Right atrium auricular region (tissue), 2 donors: ENCODE data around the gene SCYGR7. TPM values are rescaled to one million over a fixed set of nuclear protein-coding genes. Genes with fewer than 3 reads are reported as not detected.
A peak's percentile ranks its signal among the peaks of the same experiment; 100 is the strongest.
"Not testable (repeated sequence)": the region's sequence is repeated elsewhere in the genome, so short reads cannot be mapped to it uniquely, and the experiment has no call there.

Source experiments
- DNase-seq: peaks from one replicate; pipeline ENCODE4 v3.0.0-alpha.2; 2019; ENCODE audit warnings: low spot score
- H3K27ac ChIP-seq, 2 donors: fragments of 200-600 bp; sonication (generic); 1 replicate in 1 of 2; 2 replicates in 1 of 2; pipeline ENCODE4 v1.5.1; 2016 to 2019
- H3K27me3 ChIP-seq, 2 donors: fragments of 200-600 bp; sonication (generic); one replicate each; pipeline versions ENCODE4 v1.5.1 to v1.6.0; 2017 to 2019
- H3K36me3 ChIP-seq: fragments of 200-600 bp; sonication (generic); one replicate; pipeline ENCODE4 v1.5.1; 2016
- H3K4me1 ChIP-seq, 2 donors: fragments of 200-600 bp; sonication (generic); one replicate each; pipeline versions ENCODE4 v1.5.1 to v1.6.0; 2017 to 2019
- H3K4me3 ChIP-seq, 2 donors: fragments of 200-600 bp; sonication (generic); 1 replicate in 1 of 2; 2 replicates in 1 of 2; pipeline ENCODE4 v1.5.1; 2017 to 2019; ENCODE audit warnings: mild to moderate bottlenecking in 1 of 2, moderate library complexity in 1 of 2
- H3K9me3 ChIP-seq, 2 donors: fragments of 200-600 bp; sonication (generic); one replicate each; pipeline ENCODE4 v1.5.1; 2019
- total RNA-seq, 2 donors: library from RNA; depleted of rRNA; stranded (reverse); fragments of >200 nt; gene quantifications; one replicate each; pipeline ENCODE4 v1.1.0, GENCODE V29; 2016
- TF ChIP-seq, protein P1 (sequence below), 2 donors: fragments of 200-600 bp; sonication (generic); IDR thresholded peaks; one replicate each; pipeline ENCODE4 v1.5.1; 2019; ENCODE audit warnings: antibody characterized with exemption in 2 of 2

SCYGR7 gene
- total RNA-seq, 2 donors from 2014 or later, result not detected

DNA sequence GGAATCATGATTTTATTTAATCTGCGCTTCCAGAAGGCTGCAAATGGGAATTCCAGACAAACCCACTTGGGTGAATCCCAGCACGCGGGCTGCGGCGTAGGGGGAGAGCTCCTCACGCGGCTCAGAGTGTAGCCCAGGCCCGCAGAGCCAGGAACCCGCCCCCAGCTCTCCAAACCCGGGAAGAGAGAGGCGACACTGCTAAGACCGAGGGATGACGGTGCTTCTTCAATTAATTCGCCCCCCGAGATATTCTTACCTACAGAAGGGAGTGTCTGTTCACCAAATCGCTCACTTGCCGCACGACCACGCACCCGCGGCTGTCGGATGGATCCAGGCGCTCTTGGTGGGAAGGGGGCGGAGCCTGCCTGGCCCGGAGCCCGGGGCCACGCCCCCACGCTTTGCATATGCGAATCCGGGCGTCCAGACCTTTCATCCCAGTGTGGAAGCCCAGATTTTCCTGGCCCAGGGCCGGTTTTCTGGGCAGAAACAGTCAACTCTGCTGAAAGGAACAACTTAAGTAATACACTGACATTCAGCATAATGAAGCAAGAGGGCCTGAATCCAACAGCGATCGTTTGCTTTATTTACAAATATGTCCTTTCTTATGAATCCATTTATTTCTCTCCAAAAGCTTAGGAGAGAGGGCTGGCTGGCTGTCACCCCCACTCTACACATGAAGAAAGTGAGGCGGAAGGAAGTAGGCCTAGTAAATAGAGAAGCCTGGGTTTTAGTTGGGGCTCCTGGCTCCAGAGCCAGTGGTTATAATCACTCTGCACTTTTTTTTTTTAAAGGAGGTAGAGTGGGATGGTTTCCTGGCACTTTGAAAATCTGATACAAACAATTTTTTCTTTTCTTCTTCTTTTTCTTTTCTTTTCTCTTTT, 10.2 kb upstream of the SCYGR7 start, which contains the start of gene SLC19A3:
SLC19A3 (minus strand) TSS at position 342 of the 881 bp plus-strand sequence. CDS start 15,710 bp downstream, outside the sequence.
- peaks cover 0 to 7% of the 10 kb centered on the region in 2 donors for H3K4me1 ChIP-seq
- peak within 1 kb of the TSS; percentile 5 to 37 for H3K27ac ChIP-seq
- TF ChIP-seq, protein P1, sequence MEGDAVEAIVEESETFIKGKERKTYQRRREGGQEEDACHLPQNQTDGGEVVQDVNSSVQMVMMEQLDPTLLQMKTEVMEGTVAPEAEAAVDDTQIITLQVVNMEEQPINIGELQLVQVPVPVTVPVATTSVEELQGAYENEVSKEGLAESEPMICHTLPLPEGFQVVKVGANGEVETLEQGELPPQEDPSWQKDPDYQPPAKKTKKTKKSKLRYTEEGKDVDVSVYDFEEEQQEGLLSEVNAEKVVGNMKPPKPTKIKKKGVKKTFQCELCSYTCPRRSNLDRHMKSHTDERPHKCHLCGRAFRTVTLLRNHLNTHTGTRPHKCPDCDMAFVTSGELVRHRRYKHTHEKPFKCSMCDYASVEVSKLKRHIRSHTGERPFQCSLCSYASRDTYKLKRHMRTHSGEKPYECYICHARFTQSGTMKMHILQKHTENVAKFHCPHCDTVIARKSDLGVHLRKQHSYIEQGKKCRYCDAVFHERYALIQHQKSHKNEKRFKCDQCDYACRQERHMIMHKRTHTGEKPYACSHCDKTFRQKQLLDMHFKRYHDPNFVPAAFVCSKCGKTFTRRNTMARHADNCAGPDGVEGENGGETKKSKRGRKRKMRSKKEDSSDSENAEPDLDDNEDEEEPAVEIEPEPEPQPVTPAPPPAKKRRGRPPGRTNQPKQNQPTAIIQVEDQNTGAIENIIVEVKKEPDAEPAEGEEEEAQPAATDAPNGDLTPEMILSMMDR (IDR thresholded peaks at IDR 0.05), result no peak
- peak within 1 kb of the TSS; percentile 19 to 46 for H3K4me3 ChIP-seq
- H3K36me3 ChIP-seq, result no peaks in the 10 kb centered on the region
- no peaks in the 10 kb centered on the region for H3K27me3 ChIP-seq
- DNase-seq, result peak; percentile 94
- H3K9me3 ChIP-seq, result no peaks in the 10 kb centered on the region

DNA sequence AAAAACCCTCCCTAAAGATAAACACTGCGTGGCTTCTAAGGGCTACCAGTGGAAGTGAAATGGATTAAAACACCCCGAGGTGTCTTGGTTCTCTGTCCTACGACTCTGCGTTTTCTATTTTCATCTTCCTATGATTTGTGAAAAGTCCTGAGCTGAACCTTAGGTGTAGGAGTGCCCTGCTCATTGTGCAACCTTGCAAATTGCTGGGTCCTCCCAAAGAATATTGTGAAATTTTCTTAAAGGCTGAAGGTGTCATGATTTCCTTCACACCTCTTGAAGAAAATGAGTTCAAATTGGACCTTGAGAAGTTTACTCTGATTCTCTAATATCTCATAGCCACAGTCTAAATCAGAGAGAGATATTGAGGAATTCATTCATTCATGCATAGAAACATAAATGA, 8.5 kb upstream of the SCYGR7 start:
- Histone ChIP-seq H3K9me3 (no peaks in the 10 kb centered on the region), H3K4me3 (no peak overlapping the region), H3K27ac (no peak overlapping the region), H3K27me3 (no peaks in the 10 kb centered on the region), H3K4me1 (peaks cover 0 to 7% of the 10 kb centered on the region in 2 donors), H3K36me3 (no peaks in the 10 kb centered on the region)
- DNase-seq, result no peak
- TF ChIP-seq, protein P1 (IDR thresholded peaks at IDR 0.05), result no peak

DNA sequence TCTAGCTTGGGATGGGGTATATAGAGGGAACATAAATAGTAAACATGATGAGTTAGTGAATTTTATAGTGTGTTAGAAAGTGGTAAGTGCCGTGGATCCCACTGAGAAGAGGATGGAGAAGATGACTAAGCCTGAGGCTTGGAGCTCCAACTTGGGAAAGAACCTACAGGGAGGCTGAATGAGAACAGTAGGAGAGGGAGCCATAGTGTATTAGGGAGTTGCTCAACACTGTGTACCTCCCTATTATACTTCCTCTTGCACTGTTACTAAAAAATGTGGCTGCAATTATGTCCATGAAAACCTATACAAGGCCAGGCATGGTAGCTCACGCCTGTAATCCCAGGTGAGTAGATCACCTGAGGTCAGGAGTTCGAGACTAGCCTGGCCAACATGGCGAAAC, 7.5 kb upstream of the SCYGR7 start:
- Histone ChIP-seq H3K4me3 (no peak overlapping the region), H3K4me1 (peaks cover 0 to 7% of the 10 kb centered on the region in 2 donors), H3K27ac (no peak overlapping the region), H3K27me3 (no peaks in the 10 kb centered on the region), H3K9me3 (no peaks in the 10 kb centered on the region), H3K36me3 (no peaks in the 10 kb centered on the region)
- TF ChIP-seq, protein P1 (IDR thresholded peaks at IDR 0.05), result no peak
- DNase-seq, result no peak

DNA sequence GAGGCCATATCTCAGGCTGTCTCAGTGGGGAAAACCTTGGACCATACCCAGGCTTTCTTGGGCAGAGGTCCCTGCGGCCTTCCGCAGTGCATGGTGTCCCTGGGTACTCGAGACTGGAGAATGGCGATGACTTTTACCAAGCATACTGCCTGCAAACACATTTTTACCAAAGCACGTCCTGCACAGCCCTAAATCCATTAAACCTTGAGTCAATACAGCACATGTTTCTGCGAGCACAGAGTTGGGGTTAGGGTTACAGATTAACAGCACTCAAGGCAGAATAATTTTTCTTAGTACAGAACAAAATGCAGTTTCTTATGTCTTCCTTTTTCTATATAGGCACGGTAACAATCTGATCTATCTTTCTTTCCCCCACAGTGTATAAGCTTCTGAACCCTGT, 5.3 kb upstream of the SCYGR7 start:
- H3K27me3 ChIP-seq, H3K9me3 ChIP-seq, DNase-seq, H3K4me3 ChIP-seq, H3K4me1 ChIP-seq, H3K36me3 ChIP-seq, H3K27ac ChIP-seq: not testable (repeated sequence)

DNA sequence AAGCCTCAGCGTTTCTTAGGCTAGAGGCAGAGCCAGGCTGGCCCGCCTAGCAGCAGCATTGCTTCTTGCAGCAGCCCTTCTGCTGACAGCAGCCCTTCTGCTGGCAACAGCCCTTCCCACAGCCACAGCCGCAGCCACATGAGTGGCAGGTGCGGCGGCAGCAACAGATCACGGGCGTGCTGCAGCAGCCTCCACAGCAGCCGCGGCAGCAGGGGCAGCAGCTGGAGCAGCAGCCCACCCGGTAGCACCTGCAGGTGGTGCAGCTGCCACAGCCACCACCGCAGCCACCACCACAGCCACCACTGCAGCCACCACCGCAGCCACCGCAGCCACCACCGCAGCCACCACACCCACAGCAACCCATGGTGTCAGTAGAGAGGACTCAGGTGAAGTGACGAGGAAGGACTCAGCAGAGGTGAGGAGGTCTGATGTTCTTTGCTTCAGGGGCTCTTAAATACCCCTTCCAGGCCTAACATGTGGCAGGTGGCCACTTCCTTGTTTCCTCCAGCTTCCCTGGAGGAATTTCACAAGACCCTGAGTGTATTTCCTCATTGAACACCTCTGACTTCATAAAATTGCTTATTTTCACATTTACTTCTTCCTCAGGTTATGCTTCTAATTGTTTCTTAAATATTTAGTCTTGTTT, 3.6 kb upstream of the SCYGR7 start, which contains the start of gene SCYGR6:
SCYGR6 (minus strand) TSS at position 364 of the 646 bp plus-strand sequence; CDS start at position 364, 0 bp downstream.
- Histone ChIP-seq H3K27ac (no peak within 1 kb of the TSS), H3K36me3 (no peaks in the 10 kb centered on the region), H3K4me1 (no peaks in the 10 kb centered on the region), H3K9me3 (no peaks in the 10 kb centered on the region), H3K27me3 (no peaks in the 10 kb centered on the region), H3K4me3 (no peak within 1 kb of the TSS)
- TF ChIP-seq, protein P1 (IDR thresholded peaks at IDR 0.05), result no peak
- DNase-seq, result no peak

DNA sequence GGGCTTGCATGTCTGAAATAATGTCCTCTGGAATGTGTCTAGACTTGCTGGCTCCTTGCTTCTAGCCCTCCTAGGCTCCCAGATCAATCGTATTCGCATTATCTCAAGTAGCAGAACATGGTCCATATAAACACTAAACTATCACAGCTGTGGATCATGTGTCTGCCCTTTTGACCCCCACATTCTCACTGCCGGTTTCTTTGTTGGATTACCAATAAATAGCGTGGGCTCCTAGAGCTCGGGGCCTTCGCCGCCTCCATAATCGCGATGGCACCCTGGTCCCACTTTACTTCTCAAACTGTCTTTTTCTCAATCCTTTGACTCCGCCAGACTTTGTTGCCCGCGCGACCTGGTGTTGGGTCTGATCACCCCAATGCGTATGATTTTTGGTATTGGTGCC, 11.2 kb downstream of the SCYGR7 start:
- no peaks in the 10 kb centered on the region for H3K9me3 ChIP-seq
- H3K27me3 ChIP-seq, result no peaks in the 10 kb centered on the region
- no peak overlapping the region for H3K27ac ChIP-seq

DNA sequence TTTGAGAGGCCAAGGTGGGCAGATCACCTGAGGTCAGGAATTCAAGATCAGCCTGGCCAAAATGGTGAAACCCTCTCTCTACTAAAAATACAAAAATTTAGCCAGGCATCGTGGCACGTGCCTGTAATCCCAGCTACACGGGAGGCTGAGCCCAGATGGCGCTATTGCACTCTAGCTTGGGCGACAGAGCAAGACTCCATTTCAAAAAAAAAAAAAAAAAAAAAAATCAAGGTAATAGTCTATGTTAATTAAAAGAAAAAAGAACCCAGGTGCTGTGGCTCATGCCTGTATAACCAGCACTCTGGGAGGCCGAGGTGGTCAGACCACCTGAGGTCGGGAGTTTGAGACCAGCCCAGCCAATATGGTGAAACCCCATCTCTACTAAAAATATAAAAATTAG, 12.6 kb downstream of the SCYGR7 start:
- not testable (repeated sequence) for H3K27ac ChIP-seq, H3K4me3 ChIP-seq, H3K4me1 ChIP-seq, DNase-seq, H3K27me3 ChIP-seq, H3K9me3 ChIP-seq, H3K36me3 ChIP-seq

More for the DNA sequence above, 11.2 kb downstream of the SCYGR7 start:
- no peaks in the 10 kb centered on the region for H3K4me1 ChIP-seq
- TF ChIP-seq, protein P1 (IDR thresholded peaks at IDR 0.05), result no peak
- no peak overlapping the region for H3K4me3 ChIP-seq
- DNase-seq, result no peak
- no peaks in the 10 kb centered on the region for H3K36me3 ChIP-seq
